ENCODE data around the gene PLCXD1. TPM values are rescaled to one million over a fixed set of nuclear protein-coding genes. Genes with fewer than 3 reads are reported as not detected.
A peak's percentile ranks its signal among the peaks of the same experiment; 100 is the strongest.
"Not testable (repeated sequence)": the region's sequence is repeated elsewhere in the genome, so short reads cannot be mapped to it uniquely, and the experiment has no call there.

PLCXD1 gene
- total and polyA plus RNA-seq, 9 of the 15 experiments (the other 6 are each of a cell fraction or from before 2014, with no cell fraction given), result 6.0 to 60.2 (median 39.5) TPM

DNA sequence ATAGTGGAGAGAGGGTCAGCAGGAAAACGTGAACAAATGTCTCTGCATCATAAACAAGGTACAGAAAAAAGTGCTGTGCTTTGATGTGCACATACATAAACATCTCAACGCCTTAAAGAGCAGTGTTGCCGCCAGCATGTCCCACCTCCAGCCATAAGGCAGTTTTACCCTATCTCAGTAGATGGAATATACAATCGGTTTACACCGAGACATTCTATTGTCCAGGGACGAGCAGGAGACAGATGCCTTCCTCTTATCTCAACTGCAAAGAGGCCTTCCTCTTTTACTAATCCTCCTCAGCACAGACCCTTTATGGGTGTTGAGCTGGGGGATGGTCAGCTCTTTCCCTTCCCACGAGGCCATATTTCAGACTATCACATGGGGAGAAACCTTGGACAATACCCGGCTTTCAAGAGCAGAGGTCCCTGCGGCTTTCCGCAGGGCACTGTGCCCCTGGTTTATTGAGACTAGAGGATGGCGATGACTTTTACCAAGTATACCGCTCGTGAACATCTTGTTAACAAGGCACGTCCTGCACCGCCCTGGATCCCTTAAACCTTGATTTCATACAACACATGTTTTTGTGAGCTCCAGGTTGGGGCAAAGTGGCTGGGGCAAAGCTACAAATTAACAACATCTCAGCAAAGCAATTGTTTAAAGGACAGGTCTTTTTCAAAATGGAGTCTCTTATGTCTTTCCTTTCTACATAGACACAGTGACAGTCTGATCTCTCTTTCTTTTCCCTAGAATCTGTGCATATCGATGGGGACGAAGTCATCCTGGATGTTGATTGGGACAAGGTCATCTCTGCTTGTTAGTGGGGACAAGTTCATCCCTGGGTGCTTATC is 29.6 kb upstream of the PLCXD1 start:
- POLR2A ChIA-PET; H3K9me3 ChIP-seq (replicated peaks; ENCODE audit: control insufficient read depth, insufficient read depth, low read depth, low read length); BruUV-seq (replicated peaks); H3K9ac ChIP-seq (ENCODE audit: insufficient read depth in 1 of 2, low read depth in 2 of 2, low read length in 2 of 2); H2AFZ ChIP-seq (ENCODE audit: low read depth, low read length); H3K27ac ChIP-seq (ENCODE audit: extremely low read depth, low read depth, low read length); H3K79me2 ChIP-seq (ENCODE audit: control insufficient read depth, insufficient read depth, low read length); H4K20me1 ChIP-seq (replicated peaks; ENCODE audit: control insufficient read depth, insufficient read depth, low read length); H3K27me3 ChIP-seq (ENCODE audit: control insufficient read depth in 2 of 2, insufficient read depth in 2 of 2, low read length in 2 of 2); H3K4me2 ChIP-seq (ENCODE audit: insufficient read depth, low read length); H3K36me3 ChIP-seq (ENCODE audit: control insufficient read depth, insufficient read depth, low read length); in situ Hi-C loops (cut with MboI); H3K4me3 ChIP-seq; ATAC-seq; intact Hi-C loops (cut with micrococcal nuclease); H3K9me1 ChIP-seq (ENCODE audit: control insufficient read depth, insufficient read depth, low read length); CTCF ChIA-PET (ENCODE audit: low intra/inter-chr PET ratio); TF ChIP-seq NR4A1 (CRISPR knock-in tag; IDR thresholded peaks at IDR 0.05): not testable (repeated sequence)
- DNase-seq (ENCODE audit: extremely low read depth in 1 of 4, low spot score in 3 of 4), result peak in 1 of 4 experiments; percentile 31
- FAIRE-seq, result peak; percentile 68
- H3K4me1 ChIP-seq (replicated peaks in 1 of 2; ENCODE audit: control insufficient read depth in 2 of 2, insufficient read depth in 2 of 2, low read length in 2 of 2), result peaks cover 2 to 11% of the 10 kb centered on the region in 2 experiments; a peak in 4 of 5 replicates
- WGBS (ENCODE audit: insufficient coverage, low coverage, missing lambda C conversion rate), result 9% methylated on average over 16 of the region's 17 CpGs
- TF ChIP-seq TCFL5 (CRISPR knock-in tag; conservative IDR thresholded peaks at IDR 0.05), result 0 out of 2 replicates have a peak, but pooled peaks have one; percentile 41
- TF ChIP-seq ZNF239 (CRISPR knock-in tag; IDR thresholded peaks at IDR 0.05), result 0 out of 2 replicates have a peak, but pooled peaks have one; percentile 31
- TF ChIP-seq ZNF134 (CRISPR knock-in tag; conservative IDR thresholded peaks at IDR 0.05), result peak; percentile 40; the same call in 1 of the 2 replicates
- TF ChIP-seq SOX6 (IDR thresholded peaks at IDR 0.05), result peak; percentile 14; the same call in 1 of the 2 replicates
- TF ChIP-seq BCL6 (CRISPR knock-in tag; IDR thresholded peaks at IDR 0.05), result peak; percentile 65; the same call in 1 of the 2 replicates
- TF ChIP-seq, protein P1, sequence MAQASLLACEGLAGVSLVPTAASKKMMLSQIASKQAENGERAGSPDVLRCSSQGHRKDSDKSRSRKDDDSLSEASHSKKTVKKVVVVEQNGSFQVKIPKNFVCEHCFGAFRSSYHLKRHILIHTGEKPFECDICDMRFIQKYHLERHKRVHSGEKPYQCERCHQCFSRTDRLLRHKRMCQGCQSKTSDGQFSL (CRISPR knock-in tag; IDR thresholded peaks at IDR 0.05), result not testable (repeated sequence)
- TF ChIP-seq, protein P1 (tag; IDR thresholded peaks at IDR 0.05), result 0 out of 4 replicates have a peak, but pooled peaks of 1 of the 2 experiments have one; percentile 32
- TF ChIP-seq, protein P2, sequence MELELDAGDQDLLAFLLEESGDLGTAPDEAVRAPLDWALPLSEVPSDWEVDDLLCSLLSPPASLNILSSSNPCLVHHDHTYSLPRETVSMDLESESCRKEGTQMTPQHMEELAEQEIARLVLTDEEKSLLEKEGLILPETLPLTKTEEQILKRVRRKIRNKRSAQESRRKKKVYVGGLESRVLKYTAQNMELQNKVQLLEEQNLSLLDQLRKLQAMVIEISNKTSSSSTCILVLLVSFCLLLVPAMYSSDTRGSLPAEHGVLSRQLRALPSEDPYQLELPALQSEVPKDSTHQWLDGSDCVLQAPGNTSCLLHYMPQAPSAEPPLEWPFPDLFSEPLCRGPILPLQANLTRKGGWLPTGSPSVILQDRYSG (tag; conservative IDR thresholded peaks at IDR 0.05; ENCODE audit: low read depth), result 0 out of 2 replicates have a peak, but pooled peaks have one; percentile 66
- TF ChIP-seq KLF6 (CRISPR knock-in tag; IDR thresholded peaks at IDR 0.05; ENCODE audit: borderline replicate concordance), result peak; percentile 56; the same call in 1 of the 2 replicates
- 0 out of 2 replicates have a peak, but pooled peaks have one; percentile 6 for TF ChIP-seq SMAD3 (CRISPR knock-in tag; conservative IDR thresholded peaks at IDR 0.05)
- peak; percentile 63; the same call in 1 of the 2 replicates for TF ChIP-seq PTTG1 (tag; IDR thresholded peaks at IDR 0.05; ENCODE audit: low read depth)
- 0 out of 2 replicates have a peak, but pooled peaks have one; percentile 23 for TF ChIP-seq ZBTB17 (CRISPR knock-in tag; IDR thresholded peaks at IDR 0.05)
- peak; percentile 82; the same call in 1 of the 2 replicates for TF ChIP-seq NR4A1 (tag; IDR thresholded peaks at IDR 0.05)
- TF ChIP-seq, protein P3, sequence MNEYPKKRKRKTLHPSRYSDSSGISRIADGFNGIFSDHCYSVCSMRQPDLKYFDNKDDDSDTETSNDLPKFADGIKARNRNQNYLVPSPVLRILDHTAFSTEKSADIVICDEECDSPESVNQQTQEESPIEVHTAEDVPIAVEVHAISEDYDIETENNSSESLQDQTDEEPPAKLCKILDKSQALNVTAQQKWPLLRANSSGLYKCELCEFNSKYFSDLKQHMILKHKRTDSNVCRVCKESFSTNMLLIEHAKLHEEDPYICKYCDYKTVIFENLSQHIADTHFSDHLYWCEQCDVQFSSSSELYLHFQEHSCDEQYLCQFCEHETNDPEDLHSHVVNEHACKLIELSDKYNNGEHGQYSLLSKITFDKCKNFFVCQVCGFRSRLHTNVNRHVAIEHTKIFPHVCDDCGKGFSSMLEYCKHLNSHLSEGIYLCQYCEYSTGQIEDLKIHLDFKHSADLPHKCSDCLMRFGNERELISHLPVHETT (CRISPR knock-in tag; conservative IDR thresholded peaks at IDR 0.05 in 1 of 2, IDR thresholded peaks at IDR 0.05 in 1 of 2), result peak in 1 of 2 experiments; percentile 63; a peak in 2 of 4 replicates
